ENCODE results near the gene CFAP61.

CFAP61 gene

GRCh38 chr20:20395087-20395486 lies 342.8 kb downstream of the CFAP61 start:
- no peaks in the 10 kb centered on the region for H3K79me2 ChIP-seq (ENCODE audit: insufficient read depth, low read length)
- no peaks in the 10 kb centered on the region for H3K9me2 ChIP-seq (replicated peaks; ENCODE audit: low read depth, low read length)
- H3K4me3 ChIP-seq (ENCODE audit: low read length, poor library complexity, severe bottlenecking), result no peak overlapping the region
- TF ChIP-seq EZH2phosphoT487 (IDR thresholded peaks at IDR 0.05; ENCODE audit: borderline replicate concordance), result no peak
- no peak for TF ChIP-seq CTCF (conservative IDR thresholded peaks at IDR 0.05; ENCODE audit: low read length)
- H3K36me3 ChIP-seq (ENCODE audit: insufficient read depth, low read length), result no peaks in the 10 kb centered on the region
- H3K4me1 ChIP-seq (ENCODE audit: insufficient read depth, low read length, poor library complexity, severe bottlenecking), result no peaks in the 10 kb centered on the region
- H2AFZ ChIP-seq (ENCODE audit: low read length), result no peak overlapping the region
- no peak overlapping the region for H3K9ac ChIP-seq (ENCODE audit: low read depth, low read length, poor library complexity, severe bottlenecking)
- H3K9me3 ChIP-seq (ENCODE audit: insufficient read depth, low read depth, low read length), result no peaks in the 10 kb centered on the region
- no peaks in the 10 kb centered on the region for H4K20me1 ChIP-seq (ENCODE audit: insufficient read depth, low read length, poor library complexity, severe bottlenecking)
- no peaks in the 10 kb centered on the region for H3K27me3 ChIP-seq (ENCODE audit: insufficient read depth, low read length, poor library complexity, severe bottlenecking)
- H3F3A ChIP-seq (ENCODE audit: low read depth), result no peaks in the 10 kb centered on the region
- H3K4me2 ChIP-seq (ENCODE audit: low read depth, low read length, poor library complexity, severe bottlenecking), result no peak overlapping the region

GRCh38 chr20:20395903-20396568 lies 343.7 kb downstream of the CFAP61 start:
- Histone ChIP-seq H3K4me3 (ENCODE audit: low read length, poor library complexity, severe bottlenecking) (no peak overlapping the region), H3K9me3 (ENCODE audit: insufficient read depth, low read depth, low read length) (no peaks in the 10 kb centered on the region), H3K4me1 (ENCODE audit: insufficient read depth, low read length, poor library complexity, severe bottlenecking) (no peaks in the 10 kb centered on the region), H3K27me3 (ENCODE audit: insufficient read depth, low read length, poor library complexity, severe bottlenecking) (no peaks in the 10 kb centered on the region), H4K20me1 (ENCODE audit: insufficient read depth, low read length, poor library complexity, severe bottlenecking) (no peaks in the 10 kb centered on the region), H3K36me3 (ENCODE audit: insufficient read depth, low read length) (no peaks in the 10 kb centered on the region), H3F3A (ENCODE audit: low read depth) (no peaks in the 10 kb centered on the region), H3K9me2 (replicated peaks; ENCODE audit: low read depth, low read length) (no peaks in the 10 kb centered on the region), H3K9ac (ENCODE audit: low read depth, low read length, poor library complexity, severe bottlenecking) (no peak overlapping the region), H3K4me2 (ENCODE audit: low read depth, low read length, poor library complexity, severe bottlenecking) (no peak overlapping the region), H2AFZ (ENCODE audit: low read length) (no peak overlapping the region), H3K79me2 (ENCODE audit: insufficient read depth, low read length) (no peaks in the 10 kb centered on the region)
- no peak for TF ChIP-seq CTCF (conservative IDR thresholded peaks at IDR 0.05; ENCODE audit: low read length)
- TF ChIP-seq EZH2phosphoT487 (IDR thresholded peaks at IDR 0.05; ENCODE audit: borderline replicate concordance), result no peak

GRCh38 chr20:20396794-20397193 lies 344.5 kb downstream of the CFAP61 start:
- Histone ChIP-seq H3K27me3 (ENCODE audit: insufficient read depth, low read length, poor library complexity, severe bottlenecking) (no peaks in the 10 kb centered on the region), H4K20me1 (ENCODE audit: insufficient read depth, low read length, poor library complexity, severe bottlenecking) (no peaks in the 10 kb centered on the region), H3K79me2 (ENCODE audit: insufficient read depth, low read length) (no peaks in the 10 kb centered on the region), H3K4me2 (ENCODE audit: low read depth, low read length, poor library complexity, severe bottlenecking) (no peak overlapping the region), H3K9me3 (ENCODE audit: insufficient read depth, low read depth, low read length) (no peaks in the 10 kb centered on the region), H2AFZ (ENCODE audit: low read length) (no peak overlapping the region), H3K9ac (ENCODE audit: low read depth, low read length, poor library complexity, severe bottlenecking) (no peak overlapping the region), H3K36me3 (ENCODE audit: insufficient read depth, low read length) (no peaks in the 10 kb centered on the region), H3K4me1 (ENCODE audit: insufficient read depth, low read length, poor library complexity, severe bottlenecking) (no peaks in the 10 kb centered on the region), H3F3A (ENCODE audit: low read depth) (no peaks in the 10 kb centered on the region), H3K9me2 (replicated peaks; ENCODE audit: low read depth, low read length) (no peaks in the 10 kb centered on the region), H3K4me3 (ENCODE audit: low read length, poor library complexity, severe bottlenecking) (no peak overlapping the region)
- TF ChIP-seq EZH2phosphoT487 (IDR thresholded peaks at IDR 0.05; ENCODE audit: borderline replicate concordance) (no peak), CTCF (conservative IDR thresholded peaks at IDR 0.05; ENCODE audit: low read length) (no peak)

Data from Loucy (cell line).